Neuronal stem cell (in vitro differentiated cells): ENCODE measurements around the gene ZNF669.

ENCODE experiments used
- DNase-seq: peaks from one replicate; pipeline ENCODE4 v3.0.0-alpha.2; 2013; ENCODE audit warnings: low spot score
- H2AFZ ChIP-seq: one replicate; pipeline ENCODE4 v1.6.1; 2013; ENCODE audit warnings: mild to moderate bottlenecking, low read length, inconsistent platforms
- H2AK5ac ChIP-seq: 2 replicates; pipeline ENCODE4 v1.6.1; 2013; ENCODE audit warnings: low read depth, mild to moderate bottlenecking, inconsistent platforms, low read length, moderate library complexity, mixed read lengths
- H2BK120ac ChIP-seq: 2 replicates; pipeline ENCODE4 v1.6.1; 2013; ENCODE audit warnings: low read depth, mild to moderate bottlenecking, inconsistent platforms, low read length, moderate library complexity, mixed read lengths
- H2BK12ac ChIP-seq: one replicate; pipeline ENCODE4 v1.6.1; 2013; ENCODE audit warnings: low read length, inconsistent platforms
- H2BK15ac ChIP-seq: 2 replicates; pipeline ENCODE4 v1.6.1; 2013; ENCODE audit warnings: mild to moderate bottlenecking, low read length, inconsistent platforms, mixed read lengths
- H2BK5ac ChIP-seq: one replicate; pipeline ENCODE4 v1.6.1; 2013; ENCODE audit warnings: inconsistent platforms, mild to moderate bottlenecking, low read length, moderate library complexity
- H3K14ac ChIP-seq: one replicate; pipeline ENCODE4 v1.6.1; 2013; ENCODE audit warnings: low read length, inconsistent platforms
- H3K18ac ChIP-seq: 2 replicates; pipeline ENCODE4 v1.6.1; 2013; ENCODE audit warnings: low read length, inconsistent platforms
- H3K23ac ChIP-seq: 2 replicates; pipeline ENCODE4 v1.6.1; 2013; ENCODE audit warnings: low read depth, mild to moderate bottlenecking, mixed read lengths, low read length, inconsistent platforms; ENCODE audit not compliant: poor library complexity
- H3K27ac ChIP-seq: replicated peaks from 3 replicates; pipeline ENCODE4 v1.5.1; 2013; ENCODE audit warnings: low read length, inconsistent platforms
- H3K27me3 ChIP-seq, 3 experiments: 2 replicates each; pipeline ENCODE4 v1.6.1; 2013; ENCODE audit warnings: low read length in 3 of 3, mild to moderate bottlenecking in 2 of 3, inconsistent platforms in 1 of 3, low read depth in 1 of 3, mixed read lengths in 1 of 3, moderate library complexity in 1 of 3; ENCODE audit not compliant: control insufficient read depth in 3 of 3, insufficient read depth in 3 of 3
- H3K36me3 ChIP-seq, 2 donors: replicated peaks in 1 of 2; 2 replicates each; pipeline ENCODE4 v1.6.1; 2013; ENCODE audit warnings: low read length in 2 of 2; ENCODE audit not compliant: control insufficient read depth in 2 of 2, insufficient read depth in 2 of 2
- H3K4ac ChIP-seq: 2 replicates; pipeline ENCODE4 v1.6.1; 2013; ENCODE audit warnings: inconsistent platforms, mild to moderate bottlenecking, low read length, moderate library complexity
- H3K4me1 ChIP-seq, 2 donors: 1 replicate in 1 of 2; 2 replicates in 1 of 2; pipeline ENCODE4 v1.6.1; 2013; ENCODE audit warnings: low read length in 2 of 2, low read depth in 1 of 2; ENCODE audit not compliant: control insufficient read depth in 2 of 2, insufficient read depth in 1 of 2
- H3K4me2 ChIP-seq: one replicate; pipeline ENCODE4 v1.6.1; 2013; ENCODE audit warnings: mild to moderate bottlenecking, low read length, inconsistent platforms; ENCODE audit not compliant: insufficient read depth, poor library complexity, severe bottlenecking
- H3K4me3 ChIP-seq, 2 donors: 2 replicates each; pipeline ENCODE4 v1.5.1; 2013; ENCODE audit warnings: low read length in 2 of 2, mild to moderate bottlenecking in 2 of 2, inconsistent platforms in 1 of 2, moderate library complexity in 1 of 2
- H3K79me1 ChIP-seq: one replicate; pipeline ENCODE4 v1.6.1; 2013; ENCODE audit warnings: low read depth, mild to moderate bottlenecking, inconsistent platforms, low read length, moderate library complexity
- H3K9ac ChIP-seq: one replicate; pipeline ENCODE4 v1.6.1; 2013; ENCODE audit warnings: mild to moderate bottlenecking, low read depth, low read length, inconsistent platforms; ENCODE audit not compliant: poor library complexity
- H3K9me3 ChIP-seq, 2 donors: replicated peaks in 1 of 2; 2 replicates each; pipeline versions ENCODE3 to v1.6.1; 2013; ENCODE audit warnings: low read length in 2 of 2, mild to moderate bottlenecking in 2 of 2, inconsistent platforms in 1 of 2, low read depth in 1 of 2, mixed read lengths in 1 of 2, moderate library complexity in 1 of 2; ENCODE audit not compliant: control insufficient read depth in 2 of 2, insufficient read depth in 1 of 2
- H4K8ac ChIP-seq: one replicate; pipeline ENCODE4 v1.6.1; 2013; ENCODE audit warnings: low read depth, mild to moderate bottlenecking, inconsistent platforms, low read length, moderate library complexity
- H4K91ac ChIP-seq: one replicate; pipeline ENCODE4 v1.6.1; 2013; ENCODE audit warnings: low read length, low read depth, mild to moderate bottlenecking, inconsistent platforms; ENCODE audit not compliant: poor library complexity
- WGBS, 2 donors: extraction: QIAGEN DNeasy Blood & Tissue Kit; methylation state at CpG; one replicate each; pipeline ENCODE4 v1.1.7; 2013; ENCODE audit warnings: missing lambda C conversion rate in 2 of 2, mixed read lengths in 1 of 2; ENCODE audit not compliant: insufficient read length in 2 of 2, insufficient replicate concordance in 1 of 2; ENCODE audit errors: extremely low coverage in 2 of 2; 5-methylcytosine and 5-hydroxymethylcytosine counted together

The ZNF669 gene

DNA sequence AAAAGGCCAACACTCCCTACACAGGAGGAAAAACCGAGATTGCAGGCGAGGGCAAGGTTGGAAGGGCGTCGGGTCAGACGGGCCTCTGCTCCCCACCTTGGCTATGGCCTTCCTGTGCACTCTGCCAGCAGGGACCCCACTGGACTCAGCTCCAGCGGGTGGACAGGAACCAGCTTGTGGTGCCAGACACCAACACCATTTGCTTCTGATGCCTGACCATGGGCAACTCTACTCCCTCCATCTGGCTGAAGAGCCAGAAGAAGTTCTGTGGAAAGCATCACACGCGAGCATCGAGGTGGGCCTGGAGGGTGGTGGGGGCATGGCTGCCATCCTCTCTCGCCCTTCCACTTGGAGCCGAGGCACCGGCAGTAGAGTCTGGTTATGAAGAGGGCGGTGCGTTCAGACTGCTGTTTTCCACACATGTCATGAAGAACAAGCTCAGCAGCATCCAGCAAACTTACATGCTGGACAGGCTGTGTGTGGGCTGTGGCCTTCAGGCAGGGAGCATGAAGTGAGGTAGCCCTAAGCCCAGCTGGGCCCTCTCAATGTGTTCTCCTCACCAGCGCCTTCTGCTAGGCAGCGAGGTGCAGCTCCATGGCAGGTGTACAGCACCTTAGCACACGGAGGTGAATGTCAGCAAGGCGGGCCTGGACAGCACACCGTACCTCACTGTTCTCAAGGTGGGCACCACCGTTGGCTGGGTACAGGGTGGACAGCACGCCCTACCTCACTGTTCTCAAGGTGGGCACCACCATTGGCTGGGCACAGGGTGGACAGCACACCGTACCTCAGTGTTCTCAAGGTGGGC is 15.6 kb upstream of the ZNF669 start:
- H3K23ac ChIP-seq, result peak overlapping the region; percentile 25
- no peak overlapping the region for H2BK5ac ChIP-seq
- H2BK15ac ChIP-seq, result no peak overlapping the region
- no peak overlapping the region for H2AFZ ChIP-seq
- peaks cover 0 to 5% of the 10 kb centered on the region in 2 donors for H3K9me3 ChIP-seq
- peak overlapping the region; percentile 48 for H3K18ac ChIP-seq
- H2BK12ac ChIP-seq, result no peak overlapping the region
- H3K36me3 ChIP-seq, result no peaks in the 10 kb centered on the region
- no peak overlapping the region for H3K14ac ChIP-seq
- H4K8ac ChIP-seq, result no peak overlapping the region
- no peak overlapping the region for H3K4ac ChIP-seq
- H3K9ac ChIP-seq, result no peak overlapping the region
- no peaks in the 10 kb centered on the region for H3K4me1 ChIP-seq
- H3K4me3 ChIP-seq, result no peak overlapping the region
- no peak overlapping the region for H2AK5ac ChIP-seq
- no peak overlapping the region for H4K91ac ChIP-seq
- no peak overlapping the region for H2BK120ac ChIP-seq
- peaks cover 3% of the 10 kb centered on the region for H3K79me1 ChIP-seq
- DNase-seq, result no peak
- H3K27ac ChIP-seq, result no peak overlapping the region
- no peak overlapping the region for H3K4me2 ChIP-seq
- no peaks in the 10 kb centered on the region for H3K27me3 ChIP-seq
- no CpG with 5 or more reads among the region's 22 CpGs for WGBS, 2 donors

DNA sequence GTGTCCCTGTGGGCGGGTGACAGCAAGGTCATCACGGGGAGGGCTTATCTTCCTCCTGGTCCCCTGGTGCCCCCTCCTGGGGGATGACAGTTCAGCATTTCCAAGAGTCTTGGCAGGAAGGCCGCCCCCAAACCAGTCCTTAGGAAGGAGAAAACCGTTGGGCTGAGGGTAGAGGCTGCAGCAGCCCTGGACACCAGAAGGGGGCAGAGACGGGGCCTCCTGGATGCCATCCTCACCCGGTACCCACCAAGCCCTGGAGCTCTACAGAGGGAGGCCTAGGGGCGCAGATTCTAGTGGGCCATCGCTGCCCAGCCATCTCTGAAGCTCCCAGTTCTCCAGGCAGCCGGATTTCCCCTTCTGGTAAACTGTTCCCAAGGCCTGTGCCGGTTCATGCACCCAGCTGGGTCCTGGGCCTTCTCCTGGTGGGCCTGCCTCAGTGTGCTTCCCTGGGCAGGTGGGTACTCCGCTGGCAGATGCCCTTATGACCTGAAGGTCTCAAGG is 14.8 kb upstream of the ZNF669 start:
- WGBS, 2 donors, result no CpG with 5 or more reads among the region's 11 CpGs

DNA sequence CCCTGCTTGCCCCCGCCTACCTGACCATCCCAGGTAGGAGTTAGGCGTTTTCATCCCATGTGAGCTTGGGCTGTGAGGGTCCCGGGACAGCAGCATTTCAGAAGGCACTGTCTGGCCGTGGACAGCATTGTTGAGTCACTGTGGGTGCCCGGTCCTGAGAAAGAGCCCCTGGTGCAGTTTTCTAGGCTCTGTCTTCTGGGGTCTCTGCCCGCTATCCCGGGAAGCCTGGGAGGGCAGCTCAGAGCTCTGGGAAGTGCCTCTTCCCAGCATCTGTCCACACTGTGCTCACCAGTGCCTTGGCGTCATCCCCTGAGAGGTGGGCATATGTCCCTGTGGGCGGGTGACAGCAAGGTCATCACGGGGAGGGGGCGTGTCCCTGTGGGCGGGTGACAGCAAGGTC is 11.4 kb upstream of the ZNF669 start:
- DNase-seq, result no peak
- Histone ChIP-seq H2BK15ac (no peak overlapping the region), H3K4me2 (no peak overlapping the region), H3K79me1 (peaks cover 3% of the 10 kb centered on the region), H3K23ac (no peak overlapping the region), H2AK5ac (no peak overlapping the region), H4K8ac (no peak overlapping the region), H3K4ac (peak overlapping the region; percentile 66), H3K14ac (peak overlapping the region; percentile 21), H3K18ac (no peak overlapping the region), H3K9ac (no peak overlapping the region), H3K36me3 (no peaks in the 10 kb centered on the region), H2BK5ac (no peak overlapping the region), H2BK120ac (no peak overlapping the region), H2BK12ac (no peak overlapping the region), H3K9me3 (peaks cover 0 to 2% of the 10 kb centered on the region in 2 donors), H3K4me1 (peaks cover 0 to 6% of the 10 kb centered on the region in 2 donors), H3K27ac (no peak overlapping the region), H4K91ac (no peak overlapping the region), H2AFZ (no peak overlapping the region), H3K4me3 (no peak overlapping the region), H3K27me3 (peaks cover 0 to 10% (median 2%) of the 10 kb centered on the region in 3 experiments)
- no CpG with 5 or more reads among the region's 12 CpGs for WGBS, 2 donors

More for the DNA sequence above, 14.8 kb upstream of the ZNF669 start:
- Histone ChIP-seq H3K9me3 (peaks cover 0 to 5% of the 10 kb centered on the region in 2 donors), H2AFZ (no peak overlapping the region), H3K14ac (peak overlapping the region; percentile 31), H3K4me1 (no peaks in the 10 kb centered on the region), H3K27me3 (no peaks in the 10 kb centered on the region), H2BK120ac (no peak overlapping the region), H3K9ac (no peak overlapping the region), H3K4me3 (no peak overlapping the region), H3K27ac (no peak overlapping the region), H2BK15ac (no peak overlapping the region), H2AK5ac (no peak overlapping the region), H2BK5ac (no peak overlapping the region), H3K18ac (peak overlapping the region; percentile 67), H4K8ac (no peak overlapping the region), H3K4me2 (no peak overlapping the region), H3K4ac (no peak overlapping the region), H4K91ac (no peak overlapping the region), H3K23ac (peak overlapping the region; percentile 65), H2BK12ac (no peak overlapping the region), H3K79me1 (peaks cover 3% of the 10 kb centered on the region), H3K36me3 (no peaks in the 10 kb centered on the region)
- no peak for DNase-seq

DNA sequence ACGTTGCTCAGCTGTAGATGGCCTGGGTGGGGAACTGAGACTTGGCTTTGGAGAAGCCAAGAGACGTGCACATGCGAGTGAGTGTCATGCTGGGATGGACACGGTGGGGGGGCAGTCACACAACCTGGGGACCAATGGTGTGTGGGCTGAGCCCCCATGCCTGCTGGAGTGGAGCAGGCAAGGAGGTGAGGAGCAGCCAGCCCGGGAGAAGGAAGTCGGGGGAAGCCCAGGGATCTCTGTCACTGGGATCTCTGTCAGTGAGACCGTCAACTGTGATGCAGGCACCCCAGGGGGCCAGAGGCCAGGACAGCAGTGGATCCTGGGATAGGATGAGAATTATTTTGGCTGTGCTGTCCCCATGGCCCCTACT is 11.0 kb upstream of the ZNF669 start:
- Histone ChIP-seq H3K4me1 (peaks cover 0 to 7% of the 10 kb centered on the region in 2 donors), H3K9me3 (peaks cover 0 to 2% of the 10 kb centered on the region in 2 donors), H2BK5ac (no peak overlapping the region), H2AK5ac (peak overlapping the region; percentile 46), H3K36me3 (no peaks in the 10 kb centered on the region), H3K18ac (no peak overlapping the region), H3K23ac (peak overlapping the region; percentile 65), H2BK120ac (no peak overlapping the region), H3K4me3 (no peak overlapping the region), H3K14ac (no peak overlapping the region), H3K4ac (peak overlapping the region; percentile 66), H3K9ac (peak overlapping the region; percentile 44), H3K27me3 (peaks cover 0 to 10% (median 2%) of the 10 kb centered on the region in 3 experiments), H4K8ac (no peak overlapping the region), H3K4me2 (no peak overlapping the region), H4K91ac (no peak overlapping the region), H2BK15ac (peak overlapping the region; percentile 37), H2BK12ac (no peak overlapping the region), H3K79me1 (peaks cover 2% of the 10 kb centered on the region), H2AFZ (no peak overlapping the region), H3K27ac (no peak overlapping the region)
- no CpG with 5 or more reads among the region's 7 CpGs for WGBS, 2 donors
- no peak for DNase-seq
